ENCODE data around the gene UIMC1.

- TF ChIP-seq POLR2AphosphoS5 (IDR thresholded peaks at IDR 0.05) (no peak), CTCF (IDR thresholded peaks at IDR 0.05) (no peak), POLR2A (IDR thresholded peaks at IDR 0.05) (no peak), EP300 (IDR thresholded peaks at IDR 0.05) (no peak)
Observed at GRCh38 chr5:176985516-176985915, 21.1 kb downstream of the UIMC1 start.
